GM12878 (cell line): Measurements from ENCODE around the gene H6PD. TPM values are rescaled to one million over a fixed set of nuclear protein-coding genes. Genes with fewer than 3 reads are reported as not detected.

Source experiments
- ATAC-seq: fragments of 200-7000 bp; cut with Tn5 transposase; 3 replicates; pipeline ENCODE4 v1.9.1; 2020; ENCODE audit warnings: mild to moderate bottlenecking, moderate library complexity
- BruUV-seq: library from RNA; stranded (reverse); fragments of 400-500 nt; replicated peaks from 2 replicates; lab custom pipeline; 2021; lab: Mats Ljungman, UMichigan
- CTCF ChIA-PET: fragments of 300-600 bp; sonication (Branson Sonifier 250); formaldehyde crosslinking; extraction: SDS; loops from one replicate; lab custom pipeline; 2021; ENCODE audit warnings: inconsistent platforms; lab: Yijun Ruan, JAX
- POLR2A ChIA-PET: fragments of 350-600 bp; formaldehyde crosslinking; extraction: SDS; loops from one replicate; lab custom pipeline; 2021; ENCODE audit warnings: inconsistent platforms; lab: Charles Lee
- RAD21 ChIA-PET: fragments of 300-600 bp; sonication (Branson Sonifier 250); formaldehyde crosslinking; loops from one replicate; lab custom pipeline; 2023; ENCODE audit warnings: antibody characterized with exemption; ENCODE audit not compliant: unreplicated experiment; lab: Charles Lee
- SMC1A ChIA-PET: fragments of 300-600 bp; sonication (Branson Sonifier 250); formaldehyde crosslinking; loops from one replicate; lab custom pipeline; 2023; ENCODE audit not compliant: unreplicated experiment, uncharacterized antibody; lab: Charles Lee
- DNase-seq: peaks from one replicate; pipeline ENCODE4 v3.0.0-alpha.2; 2011; ENCODE audit warnings: low read depth, low spot score
- FAIRE-seq: peaks from 3 replicates; lab custom pipeline; 2011; peaks lifted over from hg19 to GRCh38; lab: Jason Lieb, UNC
- H2AFZ ChIP-seq: 2 replicates; pipeline ENCODE4 v1.6.0; 2011; ENCODE audit warnings: low read depth, low read length, control low read depth; ENCODE audit not compliant: control insufficient read depth
- H3K27ac ChIP-seq: 2 replicates; pipeline ENCODE4 v1.5.1; 2011; ENCODE audit warnings: control low read depth; ENCODE audit not compliant: control insufficient read depth, insufficient read depth
- H3K27me3 ChIP-seq, 2 experiments: replicated peaks in 1 of 2; 2 replicates each; pipeline versions ENCODE4 v1.6.0 to v1.6.1; 2011; ENCODE audit warnings: low read length in 1 of 2; ENCODE audit not compliant: control insufficient read depth in 2 of 2, insufficient read depth in 2 of 2
- H3K36me3 ChIP-seq, 2 experiments: 2 replicates each; pipeline ENCODE4 v1.5.1; 2011; ENCODE audit warnings: low read length in 1 of 2; ENCODE audit not compliant: control insufficient read depth in 2 of 2, insufficient read depth in 2 of 2
- H3K4me1 ChIP-seq: 2 replicates; pipeline ENCODE4 v1.6.1; 2011; ENCODE audit warnings: mild to moderate bottlenecking, low read length, moderate library complexity, mixed read lengths; ENCODE audit not compliant: control insufficient read depth, insufficient read depth
- H3K4me2 ChIP-seq: 2 replicates; pipeline ENCODE4 v1.6.0; 2011; ENCODE audit warnings: control low read depth; ENCODE audit not compliant: control insufficient read depth, insufficient read depth
- H3K4me3 ChIP-seq: fragments of 200-600 bp; sonication (generic); 2 replicates; pipeline ENCODE4 v1.5.1; 2016
- H3K79me2 ChIP-seq: 2 replicates; pipeline ENCODE4 v1.6.0; 2011; ENCODE audit warnings: low read length; ENCODE audit not compliant: control insufficient read depth, insufficient read depth
- H3K9ac ChIP-seq: 2 replicates; pipeline ENCODE4 v1.8.0; 2011; ENCODE audit warnings: low read length, control low read depth, mixed read lengths; ENCODE audit not compliant: control insufficient read depth, insufficient read depth
- H3K9me3 ChIP-seq: replicated peaks from 3 replicates; pipeline ENCODE4 v1.5.1; 2011; ENCODE audit warnings: mild to moderate bottlenecking, low read length; ENCODE audit not compliant: control insufficient read depth, insufficient read depth
- H4K20me1 ChIP-seq: 2 replicates; pipeline ENCODE4 v1.6.0; 2011; ENCODE audit not compliant: control insufficient read depth, insufficient read depth
- FOXK2 ChIP-seq: fragments of 450-650 bp; IDR thresholded peaks from 2 replicates; pipeline ENCODE4 v1.6.1; 2017; ENCODE audit warnings: mild to moderate bottlenecking, moderate library complexity
- JUNB ChIP-seq: IDR thresholded peaks from 2 replicates; pipeline ENCODE4 v1.6.1; 2016; ENCODE audit warnings: antibody characterized with exemption, mild to moderate bottlenecking
- KAT2A ChIP-seq: conservative IDR thresholded peaks from 2 replicates; pipeline ENCODE4 v1.6.1; 2011; ENCODE audit warnings: low read depth, low read length; ENCODE audit not compliant: control insufficient read depth
- POLR2A ChIP-seq: IDR thresholded peaks from 2 replicates; pipeline ENCODE4 v1.6.1; 2011; ENCODE audit warnings: low read depth, mild to moderate bottlenecking, low read length
- POLR2AphosphoS2 ChIP-seq: IDR thresholded peaks from 2 replicates; pipeline ENCODE4 v1.6.1; 2011; ENCODE audit warnings: low read depth, mild to moderate bottlenecking, low read length, improper control_type of control experiment, moderate library complexity
- RELB ChIP-seq: fragments of 450-650 bp; IDR thresholded peaks from 2 replicates; pipeline ENCODE4 v1.6.1; 2017; ENCODE audit warnings: low read depth, mild to moderate bottlenecking, moderate library complexity
- WGBS: methylation state at CpG from one replicate; pipeline ENCODE4 v1.1.6; 2016; ENCODE audit warnings: low lambda C conversion rate; ENCODE audit not compliant: insufficient replicate concordance, insufficient coverage; ENCODE audit errors: missing lambda C conversion rate; 5-methylcytosine and 5-hydroxymethylcytosine counted together
- in situ Hi-C: fragments of 300-500 bp; cut with MboI; formaldehyde crosslinking; loops from 9 replicates; pipeline ENCODE4 v1.14.3; 2018; ENCODE audit warnings: mixed read lengths
- intact Hi-C: fragments of 100-400 bp; cut with micrococcal nuclease; formaldehyde crosslinking; loops from one replicate; pipeline ENCODE4 v1.14.2; 2022; ENCODE audit not compliant: unreplicated experiment
- polyA plus RNA-seq, 11 experiments: library from polyadenylated mRNA; depleted of rRNA in 4 of 11; unstranded in 6 of 11; stranded (reverse) in 5 of 11; fragments of >200 nt; fragmentation: Nextera tagmentation in 4 of 11; fragmentation: Illumina TruSeq in 1 of 11; extraction: Ambion mirVana in 4 of 11; extraction: Trizol in 1 of 11; gene quantifications; 1 replicate in 1 of 11; 2 replicates in 10 of 11; pipeline versions ENCODE4 v1.2.1 to v1.2.3, GENCODE V29; 2011 to 2016; ENCODE audit warnings: inconsistent platforms in 2 of 11, missing spikeins in 2 of 11, low read depth in 1 of 11
- total RNA-seq, 4 experiments: library from RNA; depleted of rRNA in 3 of 4; stranded (reverse); fragments of >200 nt in 3 of 4; fragmentation: Illumina TruSeq in 1 of 4; extraction: Trizol in 1 of 4; gene quantifications; 2 replicates each; pipeline versions ENCODE4 v1.2.1 to v1.2.3, GENCODE V29; 2013 to 2021

The H6PD gene
- total and polyA plus RNA-seq, 10 of the 15 experiments (the other 5 are each of a cell fraction or from before 2014, with no cell fraction given) = 1.2 to 20.7 (median 7.7) TPM

GRCh38 chr1:9263984-9264872 is 29.7 kb downstream of the H6PD start:
- no peaks in the 10 kb centered on the region for H3K79me2 ChIP-seq
- POLR2A ChIA-PET = no interaction called here
- FAIRE-seq (no peak), ATAC-seq (no peak)
- BruUV-seq = no TSS peak
- SMC1A ChIA-PET = interaction anchor here (0.6 to 1.7 kb wide), 2 partner anchors 192 to 900 kb away, joined by 3 to 4 read pairs; no protein-coding TSS in a partner anchor
- H3K4me1 ChIP-seq = no peaks in the 10 kb centered on the region
- H3K4me2 ChIP-seq = no peak overlapping the region
- no peak overlapping the region for H2AFZ ChIP-seq
- no peaks in the 10 kb centered on the region; the same call in 1 of the 2 replicates for H4K20me1 ChIP-seq
- H3K36me3 ChIP-seq = no peaks in the 10 kb centered on the region
- in situ Hi-C loops = no loop called here
- RAD21 ChIA-PET = interaction anchor here (0.5 kb wide), 1 partner anchor 185 kb away, joined by 3 read pairs; no protein-coding TSS in a partner anchor
- TF ChIP-seq POLR2AphosphoS2 (no peak), JUNB (no peak), KAT2A (no peak), FOXK2 (no peak), POLR2A (no peak), RELB (no peak)
- TF ChIP-seq, all 136 proteins: peak for 0
- CTCF ChIA-PET = no interaction called here
- H3K4me3 ChIP-seq = no peak overlapping the region
- H3K27me3 ChIP-seq = no peaks in the 10 kb centered on the region
- 89% methylated on average over 46 of the region's 50 CpGs for WGBS
- intact Hi-C loops = no loop called here
- no peak overlapping the region for H3K9ac ChIP-seq
- peaks cover 8% of the 10 kb centered on the region for H3K9me3 ChIP-seq
- H3K27ac ChIP-seq = no peak overlapping the region
- no peak for DNase-seq
